HCT116 (cell line): ENCODE measurements around the gene XYLT1.

Source experiments
- ATF3 ChIP-seq: IDR thresholded peaks from 2 replicates; pipeline ENCODE4 v1.6.1; 2012
- CEBPB ChIP-seq: IDR thresholded peaks from 2 replicates; pipeline ENCODE4 v1.6.1; 2012; ENCODE audit warnings: low read depth
- CTCF ChIP-seq, 3 experiments: fragments of 200-600 bp in 1 of 3; sonication (generic) in 1 of 3; IDR thresholded peaks in 2 of 3; conservative IDR thresholded peaks in 1 of 3; 2 replicates each; pipeline ENCODE4 v1.5.1; 2012 to 2017; ENCODE audit warnings: low read depth in 2 of 3, low read length in 2 of 3, antibody characterized with exemption in 1 of 3, borderline replicate concordance in 1 of 3, control low read depth in 1 of 3, mild to moderate bottlenecking in 1 of 3, mixed read lengths in 1 of 3, mixed run types in 1 of 3, moderate library complexity in 1 of 3; ENCODE audit not compliant: insufficient read depth in 1 of 3
- POLR2A ChIP-seq: IDR thresholded peaks from 2 replicates; pipeline ENCODE4 v1.7.0; 2011; ENCODE audit warnings: borderline replicate concordance; ENCODE audit not compliant: insufficient read depth, insufficient read length; ENCODE audit errors: extremely low read depth
- POLR2AphosphoS5 ChIP-seq: IDR thresholded peaks from 2 replicates; pipeline ENCODE4 v1.6.1; 2011; ENCODE audit warnings: mild to moderate bottlenecking, low read depth, low read length, moderate library complexity
- RAD21 ChIP-seq: IDR thresholded peaks from 2 replicates; pipeline ENCODE4 v1.6.1; 2012; ENCODE audit warnings: low read depth, mild to moderate bottlenecking
- REST ChIP-seq: IDR thresholded peaks from 2 replicates; pipeline ENCODE4 v1.6.1; 2012; ENCODE audit warnings: low read depth
- SP1 ChIP-seq: IDR thresholded peaks from 2 replicates; pipeline ENCODE4 v1.6.1; 2012; ENCODE audit warnings: low read depth
- TCF7L2 ChIP-seq: IDR thresholded peaks from 2 replicates; pipeline ENCODE4 v1.7.0; 2011; ENCODE audit warnings: borderline replicate concordance, inconsistent platforms; ENCODE audit not compliant: insufficient read depth, insufficient read length; ENCODE audit errors: extremely low read depth
- YY1 ChIP-seq: IDR thresholded peaks from 2 replicates; pipeline ENCODE4 v1.6.1; 2011; ENCODE audit warnings: low read length, low read depth, moderate library complexity, mild to moderate bottlenecking; ENCODE audit not compliant: insufficient replicate concordance; ENCODE audit errors: extremely low read depth

- TF ChIP-seq CTCF (IDR thresholded peaks at IDR 0.05 in 2 of 3, conservative IDR thresholded peaks at IDR 0.05 in 1 of 3; ENCODE audit: borderline replicate concordance in 1 of 3, insufficient read depth in 1 of 3, low read depth in 2 of 3, low read length in 2 of 3) (no peak), RAD21 (no peak), TCF7L2 (no peak), YY1 (no peak), ATF3 (no peak), POLR2A (no peak), POLR2AphosphoS5 (no peak), SP1 (no peak), REST (no peak), CEBPB (no peak)
Measured at GRCh38 chr16:17323171-17323570, 147.6 kb downstream of the XYLT1 start.
